NAMALWA (cell line): ENCODE results near the gene TBCD.

ENCODE experiments used
- DNase-seq: peaks from one replicate; pipeline ENCODE4 v3.0.0-alpha.2; 2015; ENCODE audit warnings: low spot score

Gene TBCD

GRCh38 chr17:82832881-82833475 lies 81.1 kb downstream of the TBCD start:
- DNase-seq = no peak

GRCh38 chr17:82835122-82835521 lies 83.3 kb downstream of the TBCD start:
- no peak for DNase-seq

GRCh38 chr17:82835766-82836512 lies 84.1 kb downstream of the TBCD start:
- DNase-seq = no peak

- no peak for DNase-seq
Measured at GRCh38 chr17:82836823-82837357, 85.0 kb downstream of the TBCD start.

GRCh38 chr17:82837586-82838320 lies 85.9 kb downstream of the TBCD start:
- DNase-seq = no peak

GRCh38 chr17:82838386-82839063 lies 86.7 kb downstream of the TBCD start:
- DNase-seq = no peak

- DNase-seq = no peak
Measured at GRCh38 chr17:82839617-82840292, 87.9 kb downstream of the TBCD start, which contains the start of gene ZNF750. TSS of gene ZNF750 (minus strand) at chr17:82840022. CDS start at chr17:82832454, 7,568 bp downstream.

- DNase-seq = no peak
Measured at GRCh38 chr17:82840431-82840831, 88.6 kb downstream of the TBCD start.

GRCh38 chr17:82841921-82842596 lies 90.2 kb downstream of the TBCD start:
- no peak for DNase-seq

GRCh38 chr17:82843904-82844680 lies 92.2 kb downstream of the TBCD start:
- DNase-seq = no peak

GRCh38 chr17:82844796-82845162 lies 92.9 kb downstream of the TBCD start:
- DNase-seq = no peak

- no peak for DNase-seq
Measured at GRCh38 chr17:82845163-82845807, 93.4 kb downstream of the TBCD start.

- DNase-seq = no peak
Measured at GRCh38 chr17:82846061-82846691, 94.3 kb downstream of the TBCD start.

- DNase-seq = no peak
Measured at GRCh38 chr17:82848022-82848592, 96.2 kb downstream of the TBCD start.

GRCh38 chr17:82849076-82849945 lies 97.4 kb downstream of the TBCD start:
- DNase-seq = no peak

GRCh38 chr17:82851381-82851780 lies 99.5 kb downstream of the TBCD start:
- DNase-seq = no peak

- DNase-seq = no peak
Measured at GRCh38 chr17:82854226-82854625, 102.4 kb downstream of the TBCD start.

GRCh38 chr17:82856361-82856760 lies 104.5 kb downstream of the TBCD start:
- DNase-seq = no peak
